KMS-11 (cell line): ENCODE measurements around the gene CAPN11.

Experiments used
- H2AFZ ChIP-seq: fragments of 200-600 bp; sonication (generic); 2 replicates; pipeline ENCODE4 v1.6.1; 2016; ENCODE audit warnings: antibody characterized with exemption, mixed run types, low read depth
- H3K27ac ChIP-seq: fragments of 200-600 bp; sonication (generic); 2 replicates; pipeline ENCODE4 v1.6.1; 2016; ENCODE audit warnings: mild to moderate bottlenecking, mixed run types
- H3K27me3 ChIP-seq: fragments of 200-600 bp; sonication (generic); 2 replicates; pipeline ENCODE4 v1.6.1; 2017; ENCODE audit warnings: mild to moderate bottlenecking, low read depth, mixed run types, moderate library complexity; ENCODE audit not compliant: insufficient read depth
- H3K36me3 ChIP-seq: fragments of 200-600 bp; sonication (generic); 2 replicates; pipeline ENCODE4 v1.6.1; 2017; ENCODE audit warnings: mild to moderate bottlenecking, mixed run types; ENCODE audit not compliant: insufficient read depth
- H3K4me1 ChIP-seq: fragments of 200-600 bp; sonication (generic); 2 replicates; pipeline ENCODE4 v1.6.1; 2016; ENCODE audit warnings: mild to moderate bottlenecking, low read depth, mixed run types; ENCODE audit not compliant: poor library complexity, severe bottlenecking
- H3K4me2 ChIP-seq: fragments of 200-600 bp; sonication (generic); 2 replicates; pipeline ENCODE4 v1.7.0; 2016; ENCODE audit warnings: mild to moderate bottlenecking, mixed run types
- H3K4me3 ChIP-seq: fragments of 200-600 bp; sonication (generic); IDR thresholded peaks from 2 replicates; pipeline ENCODE4 v1.6.1; 2017; ENCODE audit warnings: low read depth, low read length, mixed read lengths; ENCODE audit not compliant: insufficient read depth
- H3K79me2 ChIP-seq: fragments of 200-600 bp; sonication (generic); 2 replicates; pipeline ENCODE4 v1.6.1; 2016; ENCODE audit warnings: low read depth, mixed run types; ENCODE audit not compliant: insufficient read depth
- H3K9ac ChIP-seq: fragments of 200-600 bp; sonication (generic); 2 replicates; pipeline ENCODE4 v1.6.1; 2016; ENCODE audit warnings: mild to moderate bottlenecking, mixed run types
- H4K20me1 ChIP-seq: fragments of 200-600 bp; sonication (generic); 2 replicates; pipeline ENCODE4 v1.6.1; 2016; ENCODE audit warnings: mild to moderate bottlenecking, mixed run types; ENCODE audit not compliant: insufficient read depth
- CTCF ChIP-seq: fragments of 200-600 bp; sonication (generic); conservative IDR thresholded peaks from 2 replicates; pipeline ENCODE4 v1.6.1; 2017; ENCODE audit warnings: low read depth, mild to moderate bottlenecking, antibody characterized with exemption, low read length, moderate library complexity, mixed read lengths

Gene CAPN11

GRCh38 chr6:44161997-44162338 lies 3.3 kb downstream of the CAPN11 start:
- Histone ChIP-seq H3K4me2 (no peak overlapping the region), H3K4me3 (no peak overlapping the region), H2AFZ (no peak overlapping the region), H3K79me2 (no peaks in the 10 kb centered on the region), H4K20me1 (no peaks in the 10 kb centered on the region), H3K4me1 (no peaks in the 10 kb centered on the region), H3K27ac (no peak overlapping the region), H3K36me3 (no peaks in the 10 kb centered on the region), H3K27me3 (no peaks in the 10 kb centered on the region), H3K9ac (no peak overlapping the region)
- no peak for TF ChIP-seq CTCF

- no peak overlapping the region for H2AFZ ChIP-seq
- H3K4me2 ChIP-seq, result no peak overlapping the region
- no peak overlapping the region for H3K4me3 ChIP-seq
- H3K27ac ChIP-seq, result no peak overlapping the region
- no peaks in the 10 kb centered on the region for H3K36me3 ChIP-seq
- H3K9ac ChIP-seq, result no peak overlapping the region
- no peaks in the 10 kb centered on the region for H4K20me1 ChIP-seq
- no peaks in the 10 kb centered on the region for H3K27me3 ChIP-seq
- no peak for TF ChIP-seq CTCF
- no peaks in the 10 kb centered on the region for H3K4me1 ChIP-seq
- H3K79me2 ChIP-seq, result no peaks in the 10 kb centered on the region
These were observed 4.4 kb downstream of the CAPN11 start for GRCh38 chr6:44162876-44163625.

GRCh38 chr6:44166116-44166515 lies 7.5 kb downstream of the CAPN11 start:
- H3K4me2 ChIP-seq, result no peak overlapping the region
- H3K79me2 ChIP-seq, result no peaks in the 10 kb centered on the region
- H3K4me1 ChIP-seq, result no peaks in the 10 kb centered on the region
- TF ChIP-seq CTCF, result no peak
- H3K27me3 ChIP-seq, result 0 out of 2 replicates have a peak, but pooled peaks cover 3% of the 10 kb centered on the region
- no peak overlapping the region for H3K4me3 ChIP-seq
- H4K20me1 ChIP-seq, result no peaks in the 10 kb centered on the region
- H3K27ac ChIP-seq, result no peak overlapping the region
- no peaks in the 10 kb centered on the region for H3K36me3 ChIP-seq
- no peak overlapping the region for H3K9ac ChIP-seq
- no peak overlapping the region for H2AFZ ChIP-seq

- Histone ChIP-seq H2AFZ (no peak overlapping the region), H3K79me2 (no peaks in the 10 kb centered on the region), H3K4me1 (no peaks in the 10 kb centered on the region), H3K4me2 (no peak overlapping the region), H3K27ac (no peak overlapping the region), H4K20me1 (no peaks in the 10 kb centered on the region), H3K36me3 (no peaks in the 10 kb centered on the region), H3K27me3 (0 out of 2 replicates have a peak, but pooled peaks cover 4% of the 10 kb centered on the region), H3K4me3 (no peak overlapping the region), H3K9ac (no peak overlapping the region)
- no peak for TF ChIP-seq CTCF
These were observed 8.1 kb downstream of the CAPN11 start for GRCh38 chr6:44166591-44167184.
